Activated CD4-positive, alpha-beta T cell treated with anti-CD3 and anti-CD28 coated beads, Interleukin-2, Interleukin-4, amounts not matched to agents 100 ng/mL and 50 ng/mL, durations not matched to agents 16 hours and 8 hours (primary cell): ENCODE measurements around the gene PICK1.

ENCODE experiments used
- DNase-seq: peaks from one replicate; pipeline ENCODE4 v3.0.0-alpha.2; 2020; ENCODE audit warnings: low spot score

Gene PICK1

GRCh38 chr22:38088629-38089473, 31.6 kb downstream of the PICK1 start:
- no peak for DNase-seq

- no peak for DNase-seq
Observed at GRCh38 chr22:38089474-38089851, 32.3 kb downstream of the PICK1 start.

DNA sequence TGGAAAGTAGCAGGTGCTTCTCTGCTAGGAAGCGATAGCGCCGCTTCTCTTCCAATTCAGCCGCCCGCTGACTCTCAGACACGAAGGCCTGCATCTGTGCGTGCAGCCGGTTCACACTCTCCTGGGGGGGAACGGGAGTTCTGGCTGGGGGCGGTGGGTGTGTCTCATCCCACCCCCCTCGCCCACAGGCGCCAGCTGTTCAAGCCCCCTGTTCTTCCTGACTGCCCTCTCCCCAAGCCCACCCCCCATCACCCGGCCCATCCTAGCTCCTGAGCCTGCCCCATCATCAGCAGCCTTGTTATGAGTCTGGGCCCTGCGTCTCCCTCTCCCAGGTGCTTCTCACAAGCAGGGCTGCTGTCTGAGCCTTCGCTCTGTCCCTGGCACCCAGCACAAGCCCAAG, 39.9 kb downstream of the PICK1 start:
- DNase-seq, result no peak

DNA sequence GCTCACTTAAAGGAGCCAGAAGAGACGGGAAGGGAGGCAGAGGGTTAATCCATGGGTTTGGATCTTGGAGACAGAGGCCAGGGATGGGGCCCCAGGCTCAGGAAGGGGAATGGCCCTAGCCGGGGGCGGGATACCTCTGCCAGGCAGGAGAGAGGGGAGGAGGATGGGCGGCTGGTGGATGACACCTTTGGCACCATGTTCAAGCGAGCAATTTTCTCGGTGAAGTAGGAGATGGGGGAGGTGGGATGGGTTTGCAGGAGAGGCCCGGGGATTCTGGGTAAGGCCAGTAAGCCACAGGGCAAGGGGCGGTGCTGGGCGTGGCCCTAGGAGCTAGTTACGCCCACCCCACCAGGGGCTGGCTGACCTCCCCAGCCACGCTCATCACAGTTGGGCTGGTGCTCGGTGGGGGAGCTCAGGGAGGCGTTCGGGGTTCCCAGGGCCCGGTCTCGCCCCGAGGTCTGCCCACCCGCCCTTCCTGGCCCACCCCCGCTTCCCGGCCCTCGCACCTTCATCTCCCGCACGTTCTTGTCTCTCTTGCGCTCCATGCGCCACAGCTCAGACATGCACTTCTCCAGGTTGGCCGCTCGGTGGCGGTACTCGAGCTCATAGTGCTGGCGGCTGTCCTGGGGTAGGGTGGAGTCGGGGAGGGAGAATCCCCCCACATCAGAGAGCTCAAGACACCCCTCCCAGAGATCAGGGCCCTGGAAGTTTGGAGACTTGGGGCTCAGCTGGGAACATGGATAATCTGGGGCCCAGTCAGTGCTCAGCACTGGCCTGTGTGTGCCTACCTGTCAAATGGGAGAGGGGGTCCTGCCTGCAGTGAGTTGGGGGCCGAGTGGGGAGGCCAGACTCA, 40.6 kb downstream of the PICK1 start:
- DNase-seq, result no peak

GRCh38 chr22:38098410-38099249, 41.4 kb downstream of the PICK1 start:
- DNase-seq, result no peak

GRCh38 chr22:38103641-38104040, 46.4 kb downstream of the PICK1 start:
- no peak for DNase-seq

DNA sequence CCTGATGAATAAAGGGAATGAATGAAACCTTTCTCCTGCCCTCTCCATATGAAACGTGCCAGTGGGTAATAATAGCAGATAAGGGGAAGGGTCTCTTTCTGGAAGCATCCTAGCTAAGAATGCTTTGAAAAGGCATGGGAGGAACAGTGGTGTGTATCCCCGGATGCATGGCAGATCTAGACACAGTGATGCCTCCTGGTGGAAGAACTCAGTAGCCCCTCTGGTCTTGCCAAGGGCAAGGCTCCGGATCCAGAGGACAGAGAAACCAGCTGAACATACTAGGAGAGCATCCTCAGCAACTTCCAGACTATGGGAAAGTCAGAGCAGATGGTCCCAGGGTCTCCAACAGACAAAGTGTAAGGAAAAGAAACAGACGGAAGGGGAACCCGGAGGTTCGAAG, 46.9 kb downstream of the PICK1 start:
- no peak for DNase-seq

DNA sequence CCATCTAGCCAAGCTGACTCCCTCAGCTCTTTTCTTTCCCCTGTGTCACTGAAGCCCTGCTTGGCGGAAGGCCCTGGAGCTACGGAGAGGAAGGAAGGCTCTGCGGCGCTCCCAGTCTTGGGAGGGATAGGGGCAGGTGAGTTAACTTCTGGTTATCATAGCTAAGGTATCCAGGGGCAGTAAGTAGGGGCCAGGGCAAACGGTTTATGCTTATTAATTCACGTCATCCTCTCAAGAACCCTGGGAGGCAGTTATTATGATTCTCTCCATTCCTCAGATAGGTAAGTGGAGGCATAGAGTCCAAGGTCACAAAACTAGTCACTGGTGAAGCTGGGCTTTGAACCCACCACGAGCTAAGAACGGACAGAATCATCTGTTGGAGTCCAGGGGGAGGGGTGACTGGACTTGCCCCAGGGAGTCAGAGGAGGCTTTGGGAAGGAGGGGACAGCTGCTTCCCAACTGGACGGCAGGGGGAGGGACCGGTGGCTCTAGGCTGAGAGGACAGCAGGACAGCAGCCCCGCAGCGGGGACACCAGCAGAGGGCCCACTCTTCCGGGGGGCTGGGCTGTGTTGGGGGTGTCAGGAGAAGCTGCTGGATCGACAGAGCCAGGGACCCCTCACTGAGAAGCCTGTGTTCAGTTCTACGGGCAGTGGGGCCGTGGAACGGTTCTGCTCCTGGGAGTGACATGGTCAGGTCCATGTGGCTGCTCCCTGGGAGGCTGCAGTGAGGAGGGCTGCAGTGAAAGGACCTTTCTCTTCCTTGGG, 49.8 kb downstream of the PICK1 start:
- DNase-seq, result no peak

- DNase-seq, result no peak
Observed at GRCh38 chr22:38107692-38108515, 50.7 kb downstream of the PICK1 start.

DNA sequence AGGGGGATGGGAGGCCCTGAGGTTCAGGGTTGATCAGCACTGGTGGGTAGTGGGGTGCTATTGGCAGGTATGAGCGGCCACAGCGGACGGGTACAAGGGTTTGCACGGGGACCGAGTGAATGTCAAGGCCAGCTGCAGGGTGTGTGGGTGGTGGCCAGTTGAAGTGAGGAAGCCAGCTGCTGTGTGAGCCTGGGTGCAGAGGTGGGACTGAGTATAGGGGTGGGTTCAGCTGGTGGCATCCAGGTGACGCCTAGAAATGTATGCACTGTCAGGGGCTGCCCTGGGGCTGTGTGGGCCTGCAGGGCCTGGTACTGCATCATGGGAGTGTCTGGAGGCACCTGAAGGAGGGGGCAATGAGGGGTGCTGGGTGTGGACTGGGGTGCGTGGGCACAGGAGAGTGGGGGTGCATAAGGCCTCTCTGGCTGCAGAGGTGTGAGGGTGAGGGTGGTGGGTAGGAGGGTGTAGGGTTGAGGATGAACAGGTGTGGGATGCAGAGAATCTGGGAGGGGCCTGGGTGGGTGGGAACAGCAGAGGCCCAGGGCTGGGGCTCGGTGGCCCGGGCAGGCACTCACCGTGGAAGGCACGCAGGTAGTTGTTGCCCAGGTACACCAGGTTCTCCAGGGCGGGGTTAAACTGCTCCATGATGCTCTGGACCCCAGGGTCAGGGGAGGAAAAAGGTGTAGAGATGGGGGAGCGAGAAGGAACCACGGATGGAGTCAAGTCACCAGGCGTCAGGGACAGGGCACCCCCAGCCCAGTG, 51.5 kb downstream of the PICK1 start:
- no peak for DNase-seq

DNA sequence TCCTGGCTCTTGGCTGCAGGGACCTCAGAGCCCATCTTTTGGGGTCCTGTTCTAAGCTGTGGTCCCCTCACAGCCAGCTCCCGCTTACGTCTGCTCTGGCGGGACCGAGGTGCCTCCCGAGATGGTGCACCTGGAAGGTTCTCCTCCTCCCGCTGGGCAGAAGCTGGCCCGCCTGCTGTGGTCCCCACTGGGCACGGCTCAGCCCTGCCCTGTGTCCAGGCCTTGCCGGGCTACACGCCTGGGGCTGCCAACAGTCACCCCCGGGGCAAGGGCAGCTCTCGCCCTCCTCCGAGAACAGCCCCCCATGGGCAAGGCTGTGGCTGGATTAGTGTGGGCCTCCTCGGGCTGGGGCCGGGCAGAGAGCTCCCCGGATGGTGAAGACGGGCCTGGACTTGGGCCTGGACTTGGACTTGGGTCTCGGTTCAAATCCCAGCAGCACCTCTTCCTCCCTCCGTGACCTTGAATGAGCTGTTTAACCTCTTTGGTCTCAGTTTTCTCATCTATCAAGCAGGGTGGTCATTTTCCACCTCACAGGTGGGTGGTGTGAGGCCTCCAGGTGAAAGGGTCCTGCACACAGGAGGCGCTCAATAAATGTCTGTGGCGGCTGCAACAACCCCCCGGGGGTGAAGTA, 52.3 kb downstream of the PICK1 start:
- no peak for DNase-seq

DNA sequence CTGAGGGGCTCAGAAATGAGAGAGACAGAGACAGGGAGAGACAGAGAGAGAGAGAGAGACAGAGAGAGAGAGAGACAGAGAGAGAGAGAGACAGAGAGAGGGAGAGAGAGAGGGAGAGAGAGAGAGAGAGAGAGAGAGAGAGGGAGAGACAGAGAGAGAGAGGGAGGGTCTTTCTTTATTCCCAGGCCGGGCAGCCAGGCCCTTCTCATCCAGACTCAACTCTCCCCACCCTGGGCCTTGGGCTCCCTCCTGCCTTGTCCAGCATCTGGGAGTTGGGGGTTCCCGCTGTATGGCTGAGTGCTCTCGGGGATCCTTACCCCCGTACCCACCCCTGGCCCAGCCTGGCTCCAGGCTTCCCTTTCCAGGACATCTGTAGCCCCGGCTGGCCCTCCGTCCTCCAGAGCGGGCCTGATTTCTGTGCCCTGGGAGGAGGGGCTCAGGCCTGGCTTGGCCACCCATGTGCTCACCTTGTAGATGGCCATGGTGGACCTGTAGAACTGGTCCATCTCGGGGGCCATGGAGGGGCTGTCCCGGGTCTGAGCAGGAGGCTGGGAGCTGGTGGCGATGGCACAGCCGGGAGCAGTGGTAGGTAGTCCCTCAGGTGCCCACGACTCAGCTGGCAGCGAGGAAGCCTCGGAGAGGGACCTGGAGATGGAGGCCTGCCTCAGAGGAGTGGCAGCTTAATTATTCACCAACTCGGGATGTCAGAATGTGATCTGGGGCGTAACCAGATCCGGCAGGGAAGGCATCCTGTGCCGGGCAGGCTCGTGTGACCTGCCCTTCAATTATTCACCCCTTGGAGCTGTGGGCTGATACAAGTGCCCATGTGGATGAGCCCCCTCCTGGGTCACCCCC, 53.0 kb downstream of the PICK1 start, which contains the start of gene BAIAP2L2:
Gene BAIAP2L2 (minus strand): TSS at position 677 of the 855 bp plus-strand sequence. CDS start 159 bp downstream, at position 518.
- DNase-seq, result no peak

DNA sequence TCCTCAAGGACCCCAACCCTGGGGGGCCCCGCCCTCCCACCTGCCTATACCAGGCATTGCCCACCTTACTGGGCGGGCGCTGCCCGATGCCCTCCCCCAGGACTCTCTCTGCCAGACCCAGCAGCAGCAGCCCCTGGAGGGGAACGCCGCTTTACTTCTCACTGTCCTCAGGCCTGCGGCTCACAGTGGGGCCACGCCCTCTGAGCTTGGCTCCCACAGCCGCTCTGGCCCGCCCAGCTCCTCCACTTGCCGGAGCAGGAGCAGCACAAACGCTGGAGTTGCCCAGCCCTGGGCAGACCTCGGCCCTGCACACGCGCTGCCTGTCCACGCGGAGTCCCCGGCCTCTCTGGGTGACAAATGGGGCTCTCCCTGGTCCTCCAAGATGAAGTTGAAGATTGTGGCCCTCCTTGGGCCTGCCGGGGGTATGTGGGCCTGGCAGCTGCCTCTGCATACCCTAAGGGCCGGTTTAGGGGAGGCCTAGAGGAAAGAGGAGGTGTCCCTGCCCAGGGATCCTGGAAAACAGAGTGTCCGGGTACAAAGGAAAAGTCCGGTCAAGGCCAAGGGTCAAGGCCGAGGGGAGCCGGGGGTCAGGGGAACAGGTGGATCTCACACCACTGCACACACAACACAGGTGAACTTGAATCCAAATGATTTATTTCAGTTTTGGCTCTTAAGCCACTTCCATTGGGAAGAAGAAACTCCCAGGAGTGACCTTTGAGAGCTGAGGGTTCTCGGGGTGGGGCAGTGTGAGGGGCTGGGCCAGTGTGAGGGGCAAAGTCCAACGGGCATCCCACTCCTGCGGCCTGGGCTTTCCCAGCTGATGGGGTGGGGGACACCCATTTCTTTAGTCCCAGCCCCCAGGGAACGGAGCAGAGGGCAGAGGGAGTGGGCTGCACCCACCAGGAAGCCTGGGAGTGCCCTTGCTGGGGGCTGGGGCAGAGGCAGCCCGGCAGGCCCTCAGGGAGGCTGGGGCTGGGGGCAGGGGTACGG, 54.0 kb downstream of the PICK1 start:
- DNase-seq, result no peak

- no peak for DNase-seq
Observed at GRCh38 chr22:38111925-38112355, 54.7 kb downstream of the PICK1 start.

GRCh38 chr22:38112381-38112780, 55.2 kb downstream of the PICK1 start:
- no peak for DNase-seq

DNA sequence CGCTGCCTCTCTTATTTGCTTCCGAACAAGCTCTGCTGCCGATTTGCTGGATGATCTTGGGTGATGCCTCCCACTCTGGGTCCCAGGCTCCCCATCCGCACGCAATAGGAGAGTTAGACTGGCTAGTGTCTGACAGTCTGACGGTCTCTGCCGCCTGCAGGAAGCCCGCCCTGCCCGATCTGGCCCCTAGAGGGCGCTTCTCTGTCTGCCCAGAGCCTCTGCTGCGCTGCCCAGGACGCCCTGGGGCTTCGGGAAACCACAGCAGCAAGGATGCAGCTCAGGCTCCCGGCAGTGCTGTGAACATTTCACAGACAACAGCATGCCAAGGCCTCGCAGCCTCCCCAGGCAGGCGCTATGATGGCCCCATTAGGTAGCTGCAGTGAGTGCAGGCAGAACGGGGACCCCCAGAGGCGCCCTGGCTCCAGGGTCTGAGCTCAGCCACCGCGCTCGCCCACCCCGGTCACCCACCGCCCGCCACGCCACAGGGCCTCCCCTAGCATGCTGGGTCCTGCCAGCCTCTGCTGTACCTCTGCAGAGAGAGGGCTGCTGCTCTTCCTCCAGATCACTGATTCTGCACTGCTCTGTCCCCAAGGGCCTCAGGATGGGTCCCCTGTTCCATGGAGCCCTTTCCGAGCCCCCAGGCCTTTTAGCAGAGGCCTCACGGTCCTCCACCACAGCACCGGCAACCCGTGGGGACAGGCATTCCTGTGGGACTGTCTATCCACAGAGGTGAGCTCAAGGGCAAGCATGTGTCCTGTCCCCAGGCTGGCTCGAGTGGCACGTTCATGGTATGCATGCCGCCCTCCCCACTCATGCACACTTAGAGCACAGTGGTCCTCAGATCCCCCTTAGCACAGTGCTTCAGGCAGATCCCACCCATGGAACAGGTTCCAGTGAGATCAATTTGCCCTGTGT, 57.5 kb downstream of the PICK1 start:
- DNase-seq, result peak; percentile 82
